Omental fat pad (tissue), 4 donors: ENCODE measurements around the gene MRPS9. TPM values are rescaled to one million over a fixed set of nuclear protein-coding genes. Genes with fewer than 3 reads are reported as not detected.

Experiments used
- ATAC-seq: fragments of 150-250 bp; one replicate; pipeline ENCODE4 v1.9.1; 2016; ENCODE audit warnings: mild to moderate bottlenecking, moderate library complexity; ENCODE audit not compliant: low FRiP score
- DNase-seq: peaks from one replicate; pipeline ENCODE4 v3.0.0-alpha.2; 2019; ENCODE audit warnings: low spot score
- CTCF ChIP-seq, 3 donors: fragments of 450-650 bp; IDR thresholded peaks; one replicate each; pipeline ENCODE4 v1.5.1; 2016 to 2017; ENCODE audit warnings: antibody characterized with exemption in 3 of 3, mild to moderate bottlenecking in 3 of 3, moderate library complexity in 2 of 3
- total RNA-seq, 4 donors: library from RNA; depleted of rRNA; stranded (reverse); fragments of >200 nt; gene quantifications; one replicate each; pipeline ENCODE4 v1.1.0, GENCODE V29; 2016

MRPS9 gene
- total RNA-seq, 4 donors from 2014 or later, result 10.4 to 13.7 (median 12.7) TPM

GRCh38 chr2:105073591-105073990 is 35.7 kb downstream of the MRPS9 start:
- DNase-seq (no peak), ATAC-seq (no peak)
- no peak for TF ChIP-seq CTCF (IDR thresholded peaks at IDR 0.05)

GRCh38 chr2:105076121-105076520 is 38.3 kb downstream of the MRPS9 start:
- no peak for DNase-seq
- TF ChIP-seq CTCF (IDR thresholded peaks at IDR 0.05), result no peak
- no peak for ATAC-seq

- ATAC-seq (no peak), DNase-seq (no peak)
- no peak for TF ChIP-seq CTCF (IDR thresholded peaks at IDR 0.05)
Measured at GRCh38 chr2:105078906-105079495, 41.1 kb downstream of the MRPS9 start.

GRCh38 chr2:105080461-105080860 is 42.6 kb downstream of the MRPS9 start:
- DNase-seq (no peak), ATAC-seq (no peak)
- no peak for TF ChIP-seq CTCF (IDR thresholded peaks at IDR 0.05)

- no peak for TF ChIP-seq CTCF (IDR thresholded peaks at IDR 0.05)
- no peak for ATAC-seq
- no peak for DNase-seq
Measured at GRCh38 chr2:105081006-105081601, 43.2 kb downstream of the MRPS9 start.

- TF ChIP-seq CTCF (IDR thresholded peaks at IDR 0.05), result no peak
- DNase-seq (no peak), ATAC-seq (no peak)
Measured at GRCh38 chr2:105082107-105082506, 44.2 kb downstream of the MRPS9 start.

GRCh38 chr2:105085525-105085924 is 47.7 kb downstream of the MRPS9 start:
- no peak for ATAC-seq
- no peak for TF ChIP-seq CTCF (IDR thresholded peaks at IDR 0.05)
- DNase-seq, result no peak
